Mesenchymal stem cell (in vitro differentiated cells and primary cell): ENCODE measurements around the gene CCDC27.

Source experiments
- DNase-seq: peaks from one replicate; pipeline ENCODE4 v3.0.0-alpha.2; 2013
- H2AFZ ChIP-seq: one replicate; pipeline ENCODE4 v1.6.1; 2013; ENCODE audit warnings: low read depth, mild to moderate bottlenecking, control low read depth, inconsistent platforms, low read length, moderate library complexity
- H2AK5ac ChIP-seq: 2 replicates; pipeline ENCODE4 v1.6.1; 2013; ENCODE audit warnings: low read length, moderate library complexity, mild to moderate bottlenecking, inconsistent platforms; ENCODE audit not compliant: severe bottlenecking
- H2BK120ac ChIP-seq: one replicate; pipeline ENCODE4 v1.6.1; 2013; ENCODE audit warnings: low read depth, mild to moderate bottlenecking, inconsistent platforms, low read length, moderate library complexity
- H2BK12ac ChIP-seq, 2 experiments: one replicate each; pipeline ENCODE4 v1.6.1; 2013; ENCODE audit warnings: inconsistent platforms in 2 of 2, low read length in 2 of 2, mild to moderate bottlenecking in 2 of 2, moderate library complexity in 2 of 2, control low read depth in 1 of 2
- H2BK15ac ChIP-seq: one replicate; pipeline ENCODE4 v1.6.1; 2013; ENCODE audit warnings: mild to moderate bottlenecking, low read depth, inconsistent platforms; ENCODE audit not compliant: poor library complexity, severe bottlenecking
- H2BK5ac ChIP-seq: 2 replicates; pipeline ENCODE4 v1.6.1; 2013; ENCODE audit warnings: low read depth, mild to moderate bottlenecking, low read length, control low read depth, inconsistent platforms; ENCODE audit not compliant: poor library complexity, severe bottlenecking
- H3K14ac ChIP-seq, 2 experiments: one replicate each; pipeline ENCODE4 v1.6.1; 2013; ENCODE audit warnings: inconsistent platforms in 2 of 2, low read length in 2 of 2, control low read depth in 1 of 2, mild to moderate bottlenecking in 1 of 2, moderate library complexity in 1 of 2
- H3K18ac ChIP-seq, 2 experiments: one replicate each; pipeline ENCODE4 v1.6.1; 2013; ENCODE audit warnings: inconsistent platforms in 2 of 2, low read length in 2 of 2, control low read depth in 1 of 2, low read depth in 1 of 2, mild to moderate bottlenecking in 1 of 2
- H3K23ac ChIP-seq, 2 experiments: one replicate each; pipeline ENCODE4 v1.6.1; 2013; ENCODE audit warnings: inconsistent platforms in 2 of 2, low read length in 2 of 2, mild to moderate bottlenecking in 2 of 2, moderate library complexity in 2 of 2, control low read depth in 1 of 2
- H3K27ac ChIP-seq: 2 replicates; pipeline ENCODE4 v1.5.1; 2013; ENCODE audit warnings: mild to moderate bottlenecking, moderate library complexity, low read length, control low read depth, inconsistent platforms; ENCODE audit not compliant: poor library complexity, severe bottlenecking
- H3K27me3 ChIP-seq, 2 experiments: 2 replicates each; pipeline versions ENCODE4 v1.6.1 to v1.7.0; 2013; ENCODE audit warnings: low read length in 2 of 2, mild to moderate bottlenecking in 2 of 2, moderate library complexity in 2 of 2, control low read depth in 1 of 2, inconsistent platforms in 1 of 2; ENCODE audit not compliant: control insufficient read depth in 1 of 2, insufficient read depth in 1 of 2
- H3K36me3 ChIP-seq, 2 experiments: 2 replicates each; pipeline versions ENCODE4 v1.6.1 to v1.7.0; 2013; ENCODE audit warnings: low read length in 2 of 2, control low read depth in 1 of 2, inconsistent platforms in 1 of 2, low read depth in 1 of 2, mild to moderate bottlenecking in 1 of 2; ENCODE audit not compliant: insufficient read depth in 2 of 2, control insufficient read depth in 1 of 2
- H3K4ac ChIP-seq, 2 experiments: one replicate each; pipeline ENCODE4 v1.6.1; 2013; ENCODE audit warnings: inconsistent platforms in 2 of 2, low read length in 2 of 2, mild to moderate bottlenecking in 2 of 2, moderate library complexity in 2 of 2, control low read depth in 1 of 2, low read depth in 1 of 2
- H3K4me1 ChIP-seq: 2 replicates; pipeline ENCODE4 v1.6.1; 2013; ENCODE audit warnings: low read depth, low read length, control low read depth; ENCODE audit not compliant: control insufficient read depth, insufficient read depth
- H3K4me2 ChIP-seq: 2 replicates; pipeline ENCODE4 v1.6.1; 2013; ENCODE audit warnings: low read length, mild to moderate bottlenecking, inconsistent platforms; ENCODE audit not compliant: poor library complexity, severe bottlenecking
- H3K4me3 ChIP-seq, 2 experiments: 2 replicates each; pipeline versions ENCODE4 v1.5.1 to v1.7.0; 2013; ENCODE audit warnings: low read length in 2 of 2, mild to moderate bottlenecking in 2 of 2, control low read depth in 1 of 2, low read depth in 1 of 2; ENCODE audit not compliant: insufficient read depth in 1 of 2
- H3K79me1 ChIP-seq: replicated peaks from 2 replicates; pipeline ENCODE4 v1.6.1; 2013; ENCODE audit warnings: mild to moderate bottlenecking, control low read depth, low read length, inconsistent platforms; ENCODE audit not compliant: poor library complexity, severe bottlenecking
- H3K9ac ChIP-seq: 2 replicates; pipeline ENCODE4 v1.7.0; 2013; ENCODE audit warnings: mild to moderate bottlenecking, low read length, moderate library complexity
- H3K9me3 ChIP-seq: 2 replicates; pipeline ENCODE4 v1.7.0; 2013; ENCODE audit warnings: mild to moderate bottlenecking, low read length; ENCODE audit not compliant: control insufficient read depth
- H4K8ac ChIP-seq: one replicate; pipeline ENCODE4 v1.6.1; 2013; ENCODE audit warnings: inconsistent platforms, mild to moderate bottlenecking, low read length, moderate library complexity
- H4K91ac ChIP-seq: one replicate; pipeline ENCODE4 v1.6.1; 2013; ENCODE audit warnings: mild to moderate bottlenecking, low read length, inconsistent platforms
- WGBS: methylation state at CpG from one replicate; pipeline ENCODE4 v1.1.7; 2013; ENCODE audit warnings: mixed read lengths; 5-methylcytosine and 5-hydroxymethylcytosine counted together

Gene CCDC27

GRCh38 chr1:3743421-3743820, 8.8 kb upstream of the CCDC27 start:
- no peak overlapping the region for H2BK120ac ChIP-seq
- no peak overlapping the region for H2BK15ac ChIP-seq
- H2BK12ac ChIP-seq = no peak overlapping the region
- no peak overlapping the region for H2AK5ac ChIP-seq
- H4K91ac ChIP-seq = no peak overlapping the region
- H3K14ac ChIP-seq = no peak overlapping the region
- no peak overlapping the region for H3K23ac ChIP-seq
- no peak overlapping the region for H3K27ac ChIP-seq
- no peak overlapping the region for H3K4ac ChIP-seq
- H3K4me1 ChIP-seq = peaks cover 29% of the 10 kb centered on the region
- no peaks in the 10 kb centered on the region for H3K27me3 ChIP-seq
- no peak overlapping the region for H4K8ac ChIP-seq
- DNase-seq = no peak
- no peaks in the 10 kb centered on the region for H3K9me3 ChIP-seq
- no peak overlapping the region for H3K18ac ChIP-seq
- H3K36me3 ChIP-seq = peaks cover 30 to 39% of the 10 kb centered on the region in 2 experiments
- no peak overlapping the region for H3K4me3 ChIP-seq
- no peak overlapping the region for H3K9ac ChIP-seq
- peaks cover 14% of the 10 kb centered on the region for H3K79me1 ChIP-seq
- H2AFZ ChIP-seq = no peak overlapping the region
- H2BK5ac ChIP-seq = no peak overlapping the region
- WGBS = 95% methylated on average over 4 of the region's 4 CpGs
- no peak overlapping the region for H3K4me2 ChIP-seq

GRCh38 chr1:3743826-3744225, 8.4 kb upstream of the CCDC27 start:
- no peak overlapping the region for H2BK120ac ChIP-seq
- H2AFZ ChIP-seq = no peak overlapping the region
- no peak overlapping the region for H2BK5ac ChIP-seq
- no peak overlapping the region for H3K18ac ChIP-seq
- H3K4me2 ChIP-seq = no peak overlapping the region
- no peak overlapping the region for H4K91ac ChIP-seq
- no peak overlapping the region for H2BK12ac ChIP-seq
- no peak overlapping the region for H3K9ac ChIP-seq
- H3K36me3 ChIP-seq = peaks cover 26 to 37% of the 10 kb centered on the region in 2 experiments
- no peak for DNase-seq
- H3K4ac ChIP-seq = no peak overlapping the region
- no peak overlapping the region for H3K23ac ChIP-seq
- 97% methylated on average over 12 of the region's 12 CpGs for WGBS
- H3K79me1 ChIP-seq = peaks cover 14% of the 10 kb centered on the region
- H3K14ac ChIP-seq = no peak overlapping the region
- no peak overlapping the region for H2BK15ac ChIP-seq
- H3K4me3 ChIP-seq = no peak overlapping the region
- no peaks in the 10 kb centered on the region for H3K27me3 ChIP-seq
- H3K27ac ChIP-seq = no peak overlapping the region
- no peak overlapping the region for H2AK5ac ChIP-seq
- no peaks in the 10 kb centered on the region for H3K9me3 ChIP-seq
- no peak overlapping the region for H4K8ac ChIP-seq
- peaks cover 29% of the 10 kb centered on the region for H3K4me1 ChIP-seq

- H2AK5ac ChIP-seq = no peak overlapping the region
- H3K18ac ChIP-seq = no peak overlapping the region
- peaks cover 14% of the 10 kb centered on the region for H3K79me1 ChIP-seq
- peaks cover 18 to 34% of the 10 kb centered on the region in 2 experiments for H3K36me3 ChIP-seq
- H2BK12ac ChIP-seq = no peak overlapping the region
- H3K27me3 ChIP-seq = peaks cover 3 to 4% of the 10 kb centered on the region in 2 experiments
- no peak overlapping the region for H2BK120ac ChIP-seq
- DNase-seq = no peak
- H4K8ac ChIP-seq = no peak overlapping the region
- H3K9me3 ChIP-seq = no peaks in the 10 kb centered on the region
- no peak overlapping the region for H3K9ac ChIP-seq
- peaks cover 29% of the 10 kb centered on the region for H3K4me1 ChIP-seq
- H3K4ac ChIP-seq = no peak overlapping the region
- H3K23ac ChIP-seq = peak overlapping the region in 1 of 2 experiments; percentile 46
- 93% methylated on average over 10 of the region's 10 CpGs for WGBS
- H3K4me3 ChIP-seq = no peak overlapping the region
- H2AFZ ChIP-seq = no peak overlapping the region
- H2BK15ac ChIP-seq = no peak overlapping the region
- no peak overlapping the region for H2BK5ac ChIP-seq
- H3K4me2 ChIP-seq = no peak overlapping the region
- H3K14ac ChIP-seq = no peak overlapping the region
- H4K91ac ChIP-seq = no peak overlapping the region
- no peak overlapping the region for H3K27ac ChIP-seq
Measured at GRCh38 chr1:3744646-3745045, 7.6 kb upstream of the CCDC27 start.

GRCh38 chr1:3745071-3745470, 7.2 kb upstream of the CCDC27 start:
- no peak overlapping the region for H4K91ac ChIP-seq
- peaks cover 14 to 30% of the 10 kb centered on the region in 2 experiments for H3K36me3 ChIP-seq
- no peak overlapping the region for H3K23ac ChIP-seq
- H2AK5ac ChIP-seq = no peak overlapping the region
- no peak overlapping the region for H3K4me3 ChIP-seq
- no peaks in the 10 kb centered on the region for H3K9me3 ChIP-seq
- no peak overlapping the region for H3K4me2 ChIP-seq
- peaks cover 11% of the 10 kb centered on the region for H3K79me1 ChIP-seq
- WGBS = 96% methylated on average over 12 of the region's 12 CpGs
- DNase-seq = no peak
- H3K27ac ChIP-seq = no peak overlapping the region
- no peak overlapping the region for H2BK120ac ChIP-seq
- no peak overlapping the region for H2BK15ac ChIP-seq
- no peak overlapping the region for H3K18ac ChIP-seq
- no peak overlapping the region for H3K14ac ChIP-seq
- H3K4me1 ChIP-seq = peaks cover 29% of the 10 kb centered on the region
- no peak overlapping the region for H4K8ac ChIP-seq
- H2BK12ac ChIP-seq = no peak overlapping the region
- H2AFZ ChIP-seq = no peak overlapping the region
- H3K27me3 ChIP-seq = peaks cover 3 to 4% of the 10 kb centered on the region in 2 experiments
- no peak overlapping the region for H3K9ac ChIP-seq
- H3K4ac ChIP-seq = no peak overlapping the region
- no peak overlapping the region for H2BK5ac ChIP-seq
